Measurements from ENCODE around the gene MYOM3. TPM values are rescaled to one million over a fixed set of nuclear protein-coding genes. Genes with fewer than 3 reads are reported as not detected.

Gene MYOM3
- total and polyA plus RNA-seq, 4 donors = 0.09 to 0.55 (median 0.11) TPM

- H3K4me3 ChIP-seq = no peak overlapping the region
- H3K4me1 ChIP-seq (ENCODE audit: control insufficient read depth in 5 of 5, insufficient read depth in 5 of 5, low read length in 5 of 5) = no peaks in the 10 kb centered on the region
- DNase-seq (no peak), ATAC-seq (ENCODE audit: insufficient read depth, low FRiP score) (no peak)
- no peak overlapping the region for H3K9ac ChIP-seq (ENCODE audit: insufficient read depth in 1 of 2, low read length in 2 of 2)
- TF ChIP-seq CTCF (IDR thresholded peaks at IDR 0.05; ENCODE audit: control extremely low read depth, extremely low read depth) = no peak
- H3K27ac ChIP-seq (ENCODE audit: low read depth in 1 of 2, low read length in 1 of 2) = no peak overlapping the region
- H3K9me3 ChIP-seq (ENCODE audit: control insufficient read depth in 4 of 4, insufficient read depth in 3 of 4, low read length in 3 of 4) = no peaks in the 10 kb centered on the region
- WGBS, 2 donors = 83 to 93% methylated on average over 4 of the region's 4 CpGs
- H3K36me3 ChIP-seq (ENCODE audit: control insufficient read depth in 4 of 4, insufficient read depth in 4 of 4, low read length in 4 of 4) = no peaks in the 10 kb centered on the region
- no peaks in the 10 kb centered on the region for H3K27me3 ChIP-seq (ENCODE audit: control insufficient read depth in 3 of 3, insufficient read depth in 3 of 3, low read length in 2 of 3)
Observed at GRCh38 chr1:24075590-24075854, 36.4 kb downstream of the MYOM3 start.

- Histone ChIP-seq H3K9ac (ENCODE audit: insufficient read depth in 1 of 2, low read length in 2 of 2) (no peak overlapping the region), H3K36me3 (ENCODE audit: control insufficient read depth in 4 of 4, insufficient read depth in 4 of 4, low read length in 4 of 4) (no peaks in the 10 kb centered on the region), H3K9me3 (ENCODE audit: control insufficient read depth in 4 of 4, insufficient read depth in 3 of 4, low read length in 3 of 4) (no peaks in the 10 kb centered on the region), H3K4me1 (ENCODE audit: control insufficient read depth in 5 of 5, insufficient read depth in 5 of 5, low read length in 5 of 5) (no peaks in the 10 kb centered on the region), H3K27me3 (ENCODE audit: control insufficient read depth in 3 of 3, insufficient read depth in 3 of 3, low read length in 2 of 3) (no peaks in the 10 kb centered on the region), H3K27ac (ENCODE audit: low read depth in 1 of 2, low read length in 1 of 2) (no peak overlapping the region), H3K4me3 (no peak overlapping the region)
- ATAC-seq (ENCODE audit: insufficient read depth, low FRiP score) = no peak
- 81 to 89% methylated on average over 15 of the region's 15 CpGs for WGBS, 2 donors
- DNase-seq = no peak
- no peak for TF ChIP-seq CTCF (IDR thresholded peaks at IDR 0.05; ENCODE audit: control extremely low read depth, extremely low read depth)
Observed at GRCh38 chr1:24074817-24075589, 36.9 kb downstream of the MYOM3 start.

- DNase-seq (no peak), ATAC-seq (ENCODE audit: insufficient read depth, low FRiP score) (no peak)
- no peaks in the 10 kb centered on the region for H3K9me3 ChIP-seq (ENCODE audit: control insufficient read depth in 4 of 4, insufficient read depth in 3 of 4, low read length in 3 of 4)
- no peak overlapping the region for H3K4me3 ChIP-seq
- WGBS, 2 donors = 86 to 98% methylated on average over 5 of the region's 5 CpGs
- no peaks in the 10 kb centered on the region for H3K36me3 ChIP-seq (ENCODE audit: control insufficient read depth in 4 of 4, insufficient read depth in 4 of 4, low read length in 4 of 4)
- no peak for TF ChIP-seq CTCF (IDR thresholded peaks at IDR 0.05; ENCODE audit: control extremely low read depth, extremely low read depth)
- no peaks in the 10 kb centered on the region for H3K27me3 ChIP-seq (ENCODE audit: control insufficient read depth in 3 of 3, insufficient read depth in 3 of 3, low read length in 2 of 3)
- no peaks in the 10 kb centered on the region for H3K4me1 ChIP-seq (ENCODE audit: control insufficient read depth in 5 of 5, insufficient read depth in 5 of 5, low read length in 5 of 5)
- H3K27ac ChIP-seq (ENCODE audit: low read depth in 1 of 2, low read length in 1 of 2) = no peak overlapping the region
- H3K9ac ChIP-seq (ENCODE audit: insufficient read depth in 1 of 2, low read length in 2 of 2) = no peak overlapping the region
Observed at GRCh38 chr1:24074196-24074595, 37.7 kb downstream of the MYOM3 start.

- WGBS, 2 donors = 91 to 92% methylated on average over 7 of the region's 7 CpGs
- Histone ChIP-seq H3K9ac (ENCODE audit: insufficient read depth in 1 of 2, low read length in 2 of 2) (no peak overlapping the region), H3K27ac (ENCODE audit: low read depth in 1 of 2, low read length in 1 of 2) (no peak overlapping the region), H3K36me3 (ENCODE audit: control insufficient read depth in 4 of 4, insufficient read depth in 4 of 4, low read length in 4 of 4) (no peaks in the 10 kb centered on the region), H3K4me3 (no peak overlapping the region), H3K27me3 (ENCODE audit: control insufficient read depth in 3 of 3, insufficient read depth in 3 of 3, low read length in 2 of 3) (no peaks in the 10 kb centered on the region), H3K9me3 (ENCODE audit: control insufficient read depth in 4 of 4, insufficient read depth in 3 of 4, low read length in 3 of 4) (no peaks in the 10 kb centered on the region), H3K4me1 (ENCODE audit: control insufficient read depth in 5 of 5, insufficient read depth in 5 of 5, low read length in 5 of 5) (no peaks in the 10 kb centered on the region)
- DNase-seq (no peak), ATAC-seq (ENCODE audit: insufficient read depth, low FRiP score) (no peak)
- TF ChIP-seq CTCF (IDR thresholded peaks at IDR 0.05; ENCODE audit: control extremely low read depth, extremely low read depth) = no peak
Observed at GRCh38 chr1:24071941-24072340, 40.0 kb downstream of the MYOM3 start.
